ENCODE data around the gene ZNF574. TPM values are rescaled to one million over a fixed set of nuclear protein-coding genes. Genes with fewer than 3 reads are reported as not detected.

The ZNF574 gene
- total RNA-seq, 1 experiment from 2014 or later = 15.7 TPM

DNA sequence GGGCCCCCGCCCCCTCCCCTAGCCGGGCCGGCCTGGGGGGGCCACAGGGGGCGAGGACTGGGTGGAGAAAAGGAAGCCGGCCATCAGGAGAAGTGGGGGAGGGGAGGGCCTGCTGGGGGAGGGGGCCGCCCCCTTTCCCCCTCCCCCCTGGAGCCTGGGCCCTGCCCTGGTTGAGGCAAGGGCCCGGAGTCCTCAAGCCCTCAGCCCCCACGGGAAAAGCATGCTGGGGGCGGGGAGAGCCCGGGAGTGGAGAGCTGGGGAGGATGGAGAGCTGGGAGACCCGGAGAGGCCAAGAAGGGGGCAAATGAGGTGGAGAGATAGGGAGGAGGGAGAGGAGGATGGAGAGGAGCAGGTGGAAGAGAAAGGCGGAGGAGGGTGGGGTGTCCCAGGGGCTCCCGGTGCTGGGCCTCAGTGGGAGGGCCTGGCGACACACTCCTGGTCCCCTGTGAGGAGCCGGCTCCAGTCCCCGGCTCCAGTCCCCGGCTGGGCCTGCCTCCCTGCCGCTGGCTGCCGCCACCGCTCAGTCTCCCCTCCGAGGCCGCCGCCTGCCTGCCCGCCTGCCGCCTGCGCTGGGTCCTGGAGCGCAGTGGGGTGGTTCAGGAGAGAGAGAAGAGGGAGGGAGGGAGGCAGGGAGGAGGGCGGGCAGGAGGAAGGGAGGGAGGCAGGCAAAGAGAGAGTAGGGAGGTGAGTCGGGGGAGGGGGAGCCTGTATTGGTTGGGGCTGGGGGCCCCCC lies 6.2 kb upstream of the ZNF574 start, which contains the start of gene GRIK5:
Gene GRIK5, minus strand, starts transcription at position 588 of the 733 bp plus-strand sequence. CDS start 4,436 bp downstream, outside the sequence.
- Histone ChIP-seq H3K4me3 (ENCODE audit: low read depth in 2 of 2, low read length in 2 of 2) (no peak within 1 kb of the TSS; a peak in 1 of 4 replicates), H3K9me3 (ENCODE audit: control insufficient read depth, insufficient read depth, low read depth, low read length) (no peaks in the 10 kb centered on the region), H3K4me1 (ENCODE audit: control insufficient read depth, insufficient read depth, low read length) (no peaks in the 10 kb centered on the region), H3K27ac (ENCODE audit: low read length) (no peak within 1 kb of the TSS), H3K36me3 (ENCODE audit: control insufficient read depth, insufficient read depth, low read length) (no peaks in the 10 kb centered on the region), H3K27me3 (ENCODE audit: control insufficient read depth, insufficient read depth, low read length) (no peaks in the 10 kb centered on the region)
- TF ChIP-seq CTCF (IDR thresholded peaks at IDR 0.05) (no peak), TCF7L2 (IDR thresholded peaks at IDR 0.05; ENCODE audit: low read depth, low read length) (no peak), POLR2AphosphoS5 (IDR thresholded peaks at IDR 0.05; ENCODE audit: low read depth, low read length) (no peak), SIN3A (IDR thresholded peaks at IDR 0.05; ENCODE audit: borderline replicate concordance, insufficient read depth, low read depth, low read length) (no peak)
- TF ChIP-seq, protein P1, sequence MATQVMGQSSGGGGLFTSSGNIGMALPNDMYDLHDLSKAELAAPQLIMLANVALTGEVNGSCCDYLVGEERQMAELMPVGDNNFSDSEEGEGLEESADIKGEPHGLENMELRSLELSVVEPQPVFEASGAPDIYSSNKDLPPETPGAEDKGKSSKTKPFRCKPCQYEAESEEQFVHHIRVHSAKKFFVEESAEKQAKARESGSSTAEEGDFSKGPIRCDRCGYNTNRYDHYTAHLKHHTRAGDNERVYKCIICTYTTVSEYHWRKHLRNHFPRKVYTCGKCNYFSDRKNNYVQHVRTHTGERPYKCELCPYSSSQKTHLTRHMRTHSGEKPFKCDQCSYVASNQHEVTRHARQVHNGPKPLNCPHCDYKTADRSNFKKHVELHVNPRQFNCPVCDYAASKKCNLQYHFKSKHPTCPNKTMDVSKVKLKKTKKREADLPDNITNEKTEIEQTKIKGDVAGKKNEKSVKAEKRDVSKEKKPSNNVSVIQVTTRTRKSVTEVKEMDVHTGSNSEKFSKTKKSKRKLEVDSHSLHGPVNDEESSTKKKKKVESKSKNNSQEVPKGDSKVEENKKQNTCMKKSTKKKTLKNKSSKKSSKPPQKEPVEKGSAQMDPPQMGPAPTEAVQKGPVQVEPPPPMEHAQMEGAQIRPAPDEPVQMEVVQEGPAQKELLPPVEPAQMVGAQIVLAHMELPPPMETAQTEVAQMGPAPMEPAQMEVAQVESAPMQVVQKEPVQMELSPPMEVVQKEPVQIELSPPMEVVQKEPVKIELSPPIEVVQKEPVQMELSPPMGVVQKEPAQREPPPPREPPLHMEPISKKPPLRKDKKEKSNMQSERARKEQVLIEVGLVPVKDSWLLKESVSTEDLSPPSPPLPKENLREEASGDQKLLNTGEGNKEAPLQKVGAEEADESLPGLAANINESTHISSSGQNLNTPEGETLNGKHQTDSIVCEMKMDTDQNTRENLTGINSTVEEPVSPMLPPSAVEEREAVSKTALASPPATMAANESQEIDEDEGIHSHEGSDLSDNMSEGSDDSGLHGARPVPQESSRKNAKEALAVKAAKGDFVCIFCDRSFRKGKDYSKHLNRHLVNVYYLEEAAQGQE (IDR thresholded peaks at IDR 0.05; ENCODE audit: insufficient read depth in 1 of 2, low read depth in 2 of 2, low read length in 1 of 2) = no peak
- POLR2A ChIA-PET = no interaction called here
- no peak for DNase-seq (ENCODE audit: low read depth, low spot score)
- CTCF ChIA-PET = no interaction called here
- intact Hi-C loops (cut with micrococcal nuclease; ENCODE audit: unreplicated experiment) (no loop called here), in situ Hi-C loops (cut with HindIII; ENCODE audit: low pct_unique_long_range_greater_than_20kb, low sequenced_read_pairs) (no loop called here)
- BruUV-seq (replicated peaks) = no TSS peak
- ATAC-seq = no peak

- ChIA-PET POLR2A (no interaction called here), CTCF (interaction anchor here (0.5 kb wide), 1 partner anchor 36 kb away, joined by 6 read pairs; no protein-coding TSS in a partner anchor)
- BruUV-seq (replicated peaks) = no TSS peak
- no peak for ATAC-seq
- no peak overlapping the region for H3K27ac ChIP-seq (ENCODE audit: low read length)
- no peaks in the 10 kb centered on the region; the same call in 1 of the 2 replicates for H3K36me3 ChIP-seq (ENCODE audit: control insufficient read depth, insufficient read depth, low read length)
- TF ChIP-seq SIN3A (IDR thresholded peaks at IDR 0.05; ENCODE audit: borderline replicate concordance, insufficient read depth, low read depth, low read length) (no peak), TCF7L2 (IDR thresholded peaks at IDR 0.05; ENCODE audit: low read depth, low read length) (no peak), CTCF (IDR thresholded peaks at IDR 0.05) (no peak), POLR2AphosphoS5 (IDR thresholded peaks at IDR 0.05; ENCODE audit: low read depth, low read length) (no peak)
- TF ChIP-seq, protein P1 (IDR thresholded peaks at IDR 0.05; ENCODE audit: insufficient read depth in 1 of 2, low read depth in 2 of 2, low read length in 1 of 2) = no peak
- intact Hi-C loops (cut with micrococcal nuclease; ENCODE audit: unreplicated experiment) (no loop called here), in situ Hi-C loops (cut with HindIII; ENCODE audit: low pct_unique_long_range_greater_than_20kb, low sequenced_read_pairs) (no loop called here)
- H3K4me3 ChIP-seq (ENCODE audit: low read depth in 2 of 2, low read length in 2 of 2) = no peak overlapping the region
- H3K9me3 ChIP-seq (ENCODE audit: control insufficient read depth, insufficient read depth, low read depth, low read length) = no peaks in the 10 kb centered on the region
- no peak for DNase-seq (ENCODE audit: low read depth, low spot score)
- H3K4me1 ChIP-seq (ENCODE audit: control insufficient read depth, insufficient read depth, low read length) = no peaks in the 10 kb centered on the region
- no peaks in the 10 kb centered on the region for H3K27me3 ChIP-seq (ENCODE audit: control insufficient read depth, insufficient read depth, low read length)
Observed at GRCh38 chr19:42071247-42071646, 4.7 kb upstream of the ZNF574 start.
